Small intestine (tissue), 7 donors: Measurements from ENCODE around the gene HDAC4. TPM values are rescaled to one million over a fixed set of nuclear protein-coding genes. Genes with fewer than 3 reads are reported as not detected.
A peak's percentile ranks its signal among the peaks of the same experiment; 100 is the strongest.

Experiments used
- DNase-seq, 2 donors: peaks; one replicate each; pipeline versions ENCODE4 v3.0.0 to v3.0.0-alpha.2; 2013
- FAIRE-seq: peaks from 2 replicates; lab custom pipeline; 2012; peaks lifted over from hg19 to GRCh38; lab: Jason Lieb, UNC
- H3K27ac ChIP-seq, 3 donors: one replicate each; pipeline ENCODE4 v1.5.1; 2013; ENCODE audit warnings: low read length in 2 of 3, mild to moderate bottlenecking in 2 of 3, control low read depth in 1 of 3, inconsistent platforms in 1 of 3, low read depth in 1 of 3, moderate library complexity in 1 of 3
- H3K27me3 ChIP-seq, 3 donors: one replicate each; pipeline ENCODE4 v1.6.1; 2013; ENCODE audit warnings: low read length in 3 of 3, inconsistent platforms in 1 of 3; ENCODE audit not compliant: control insufficient read depth in 3 of 3, insufficient read depth in 3 of 3
- H3K36me3 ChIP-seq, 3 donors: one replicate each; pipeline ENCODE4 v1.6.1; 2013; ENCODE audit warnings: low read length in 3 of 3, inconsistent platforms in 1 of 3, low read depth in 1 of 3, mild to moderate bottlenecking in 1 of 3, moderate library complexity in 1 of 3; ENCODE audit not compliant: control insufficient read depth in 3 of 3, insufficient read depth in 2 of 3
- H3K4me1 ChIP-seq, 3 donors: one replicate each; pipeline ENCODE4 v1.6.1; 2013; ENCODE audit warnings: low read length in 2 of 3, inconsistent platforms in 1 of 3, low read depth in 1 of 3, mild to moderate bottlenecking in 1 of 3, moderate library complexity in 1 of 3; ENCODE audit not compliant: control insufficient read depth in 3 of 3, insufficient read depth in 2 of 3
- H3K4me3 ChIP-seq, 3 donors: one replicate each; pipeline ENCODE4 v1.5.1; 2013; ENCODE audit warnings: low read length in 3 of 3, control low read depth in 1 of 3, inconsistent platforms in 1 of 3, low read depth in 1 of 3, mild to moderate bottlenecking in 1 of 3, moderate library complexity in 1 of 3
- H3K9me3 ChIP-seq, 2 donors: one replicate each; pipeline ENCODE4 v1.6.1; 2013; ENCODE audit warnings: low read depth in 1 of 2, low read length in 1 of 2; ENCODE audit not compliant: control insufficient read depth in 2 of 2, insufficient read depth in 1 of 2
- WGBS, 3 donors: extraction: QIAGEN DNeasy Blood & Tissue Kit; methylation state at CpG; one replicate each; pipeline ENCODE4 v1.1.7; 2013; 5-methylcytosine and 5-hydroxymethylcytosine counted together
- polyA plus RNA-seq, 4 donors: library from polyadenylated mRNA; stranded (reverse) in 3 of 4; unstranded in 1 of 4; fragments of 200-250 nt in 3 of 4; fragments of 120-200 nt in 1 of 4; gene quantifications; one replicate each; pipeline versions ENCODE4 v1.2.1 to v1.2.3, GENCODE V29; 2013
- donor health status: healthy with polysubstance abuse.
- donor health status: control.
- donor health status: control.
- donor health status: Bipolar disorder and iron deficiency.
- donor health status: healthy.

The HDAC4 gene
- polyA plus RNA-seq, 4 donors: 3.1 to 11.3 (median 5.9) TPM

DNA sequence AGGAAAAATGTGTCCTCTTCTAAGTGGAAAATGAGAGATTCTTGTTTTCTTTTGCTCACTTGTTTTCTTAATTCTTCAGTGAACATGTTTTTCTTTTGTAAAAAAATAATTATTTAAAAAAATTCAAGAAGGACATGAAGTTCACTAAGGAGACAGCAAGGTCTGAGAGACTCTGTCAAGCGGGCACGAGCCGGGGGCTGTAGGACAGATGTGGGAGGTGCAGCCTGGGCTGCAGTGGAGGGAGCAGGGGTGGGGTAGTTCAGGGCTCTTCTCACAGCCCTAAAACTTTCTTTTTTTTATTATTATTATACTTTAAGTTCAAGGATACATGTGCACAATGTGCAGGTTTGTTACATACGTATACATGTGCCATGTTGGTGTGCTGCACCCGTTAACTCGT, 4.3 kb upstream of the HDAC4 start:
- 80 to 97% (median 89%) methylated on average over 6 of the region's 6 CpGs for WGBS, 3 donors
- Histone ChIP-seq H3K4me3 (no peak overlapping the region), H3K36me3 (no peaks in the 10 kb centered on the region), H3K4me1 (no peaks in the 10 kb centered on the region), H3K27me3 (no peaks in the 10 kb centered on the region), H3K27ac (no peak overlapping the region), H3K9me3 (no peaks in the 10 kb centered on the region)
- FAIRE-seq (no peak), DNase-seq (no peak)

- Histone ChIP-seq H3K36me3 (no peaks in the 10 kb centered on the region), H3K9me3 (no peaks in the 10 kb centered on the region), H3K27me3 (no peaks in the 10 kb centered on the region), H3K27ac (no peak overlapping the region), H3K4me3 (no peak overlapping the region), H3K4me1 (peaks cover 0 to 3% (median 0%) of the 10 kb centered on the region in 3 donors)
- no peak for FAIRE-seq
- DNase-seq: no peak
- WGBS, 3 donors: 95 to 97% (median 96%) methylated on average over 11 of the region's 11 CpGs
These were observed 1.8 kb upstream of the HDAC4 start for GRCh38 chr2:239402666-239403065.

DNA sequence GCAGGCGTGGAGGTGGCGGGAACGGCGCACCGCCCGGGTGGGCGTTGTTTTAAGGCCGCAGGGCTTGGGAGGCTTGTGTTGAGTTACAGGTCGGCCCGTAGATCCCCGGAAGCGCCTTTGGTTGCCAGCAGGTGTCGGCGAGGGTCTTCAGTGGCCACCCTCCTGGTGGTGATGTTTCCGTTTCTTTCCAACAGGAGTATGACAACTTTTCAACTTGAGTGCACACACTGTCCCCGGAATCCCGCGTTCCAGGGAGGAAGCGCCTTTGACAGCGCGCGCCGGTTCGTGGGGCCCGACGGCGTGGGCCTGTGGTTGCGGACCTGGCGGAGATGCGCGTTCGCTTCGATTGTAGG, 1.0 kb upstream of the HDAC4 start:
- DNase-seq (no peak), FAIRE-seq (no peak)
- Histone ChIP-seq H3K36me3 (peaks cover 0 to 6% (median 0%) of the 10 kb centered on the region in 3 donors), H3K4me3 (peak overlapping the region; percentile 58 to 60 (median 58)), H3K9me3 (no peaks in the 10 kb centered on the region), H3K27me3 (no peaks in the 10 kb centered on the region), H3K27ac (peak overlapping the region; percentile 89 to 100 (median 99)), H3K4me1 (peaks cover 0 to 3% (median 0%) of the 10 kb centered on the region in 3 donors)
- WGBS, 3 donors: 0 to 1% (median 1%) methylated on average over 27 to 33 of the region's 33 CpGs

DNA sequence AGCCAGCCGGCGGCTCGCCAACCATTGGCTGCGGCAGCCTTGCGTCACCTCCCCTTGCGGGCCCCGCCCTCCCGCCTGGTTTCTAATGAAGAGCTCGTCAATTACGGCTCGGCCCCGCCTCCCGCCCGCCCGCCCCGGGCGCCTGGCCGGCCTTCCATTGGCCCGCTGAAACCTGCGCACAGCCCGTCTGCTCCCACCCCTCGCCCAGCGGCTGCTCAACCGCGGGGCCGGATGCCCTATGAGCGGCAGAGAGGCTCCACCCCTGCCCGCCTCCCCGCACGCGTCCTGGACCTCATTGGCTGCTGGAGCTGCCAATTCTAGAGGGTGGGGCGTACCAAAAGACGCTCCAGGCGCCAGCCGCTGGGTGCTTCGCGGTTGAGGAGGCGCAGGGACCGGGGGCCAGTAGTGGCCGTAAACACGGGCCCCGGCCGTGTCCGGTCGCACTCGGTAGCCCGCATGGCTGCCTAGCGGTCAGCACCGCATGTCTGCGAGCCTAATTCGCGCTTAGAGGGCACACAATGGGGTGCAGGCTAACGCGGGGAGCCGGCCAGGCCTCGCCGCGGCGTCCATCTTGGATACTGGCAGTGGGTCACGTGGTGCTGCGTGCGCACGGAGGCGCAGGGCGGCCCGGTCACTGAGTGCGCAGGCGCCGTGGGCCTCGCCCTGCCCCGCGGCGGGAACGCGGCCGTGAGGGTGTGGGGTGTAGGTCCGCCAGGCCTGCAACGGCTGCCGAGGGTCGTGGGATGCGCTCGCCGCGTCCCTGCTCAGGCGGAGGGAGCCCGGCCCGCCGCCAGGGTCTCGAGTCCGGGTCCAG, 454 bp upstream of the HDAC4 start:
- no peaks in the 10 kb centered on the region for H3K9me3 ChIP-seq
- peaks cover 0 to 3% (median 0%) of the 10 kb centered on the region in 3 donors for H3K4me1 ChIP-seq
- H3K4me3 ChIP-seq: peak overlapping the region; percentile 58 to 82 (median 79)
- H3K36me3 ChIP-seq: peaks cover 0 to 6% (median 0%) of the 10 kb centered on the region in 3 donors
- DNase-seq: peak; percentile 99 to 100
- 0% methylated on average over 54 to 90 of the region's 90 CpGs for WGBS, 3 donors
- H3K27me3 ChIP-seq: no peaks in the 10 kb centered on the region
- FAIRE-seq: no peak
- peak overlapping the region; percentile 89 to 100 (median 99) for H3K27ac ChIP-seq

GRCh38 chr2:239399921-239400595, 762 bp downstream of the HDAC4 start:
- DNase-seq (peak; percentile 59 to 67), FAIRE-seq (no peak)
- no peaks in the 10 kb centered on the region for H3K27me3 ChIP-seq
- H3K4me3 ChIP-seq: peak overlapping the region; percentile 40 to 82 (median 79)
- H3K4me1 ChIP-seq: peaks cover 0 to 3% (median 0%) of the 10 kb centered on the region in 3 donors
- H3K36me3 ChIP-seq: peaks cover 0 to 8% (median 2%) of the 10 kb centered on the region in 3 donors
- H3K9me3 ChIP-seq: no peaks in the 10 kb centered on the region
- peak overlapping the region; percentile 46 to 69 (median 50) for H3K27ac ChIP-seq
- WGBS, 3 donors: 0 to 1% (median 1%) methylated on average over 55 to 87 of the region's 87 CpGs

DNA sequence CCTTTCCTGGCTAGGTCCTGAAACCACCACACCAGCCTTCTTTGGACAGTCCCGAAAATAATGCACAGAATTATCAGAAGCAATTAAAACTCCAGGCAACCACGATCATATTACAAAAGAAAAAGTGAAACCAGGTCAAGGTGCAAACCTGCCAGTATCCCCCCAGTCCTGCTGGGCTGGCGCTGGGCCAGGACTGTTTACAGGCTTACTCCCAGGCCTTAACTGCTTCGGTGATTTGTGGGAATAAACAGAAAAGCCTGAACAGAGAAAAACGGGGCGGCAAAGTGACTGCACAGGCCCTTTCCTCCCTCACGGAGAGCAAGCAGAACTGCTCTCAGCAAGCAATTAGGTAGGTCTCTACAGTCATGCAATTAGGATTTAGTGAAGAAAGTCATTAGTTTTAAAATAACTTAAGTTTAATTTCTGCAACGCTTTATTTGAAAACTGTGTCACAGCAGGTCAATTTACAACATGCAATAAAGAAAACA, 1.3 kb downstream of the HDAC4 start:
- H3K4me3 ChIP-seq: peak overlapping the region; percentile 18 to 79 (median 40)
- 0 to 10% (median 1%) methylated on average over 8 of the region's 8 CpGs for WGBS, 3 donors
- H3K27me3 ChIP-seq: no peaks in the 10 kb centered on the region
- no peaks in the 10 kb centered on the region for H3K9me3 ChIP-seq
- H3K4me1 ChIP-seq: peaks cover 0 to 3% (median 0%) of the 10 kb centered on the region in 3 donors
- FAIRE-seq (no peak), DNase-seq (peak; percentile 80 to 85)
- H3K36me3 ChIP-seq: peaks cover 0 to 10% (median 2%) of the 10 kb centered on the region in 3 donors
- H3K27ac ChIP-seq: peak overlapping the region in 2 of 3 donors; percentile 46 to 78

DNA sequence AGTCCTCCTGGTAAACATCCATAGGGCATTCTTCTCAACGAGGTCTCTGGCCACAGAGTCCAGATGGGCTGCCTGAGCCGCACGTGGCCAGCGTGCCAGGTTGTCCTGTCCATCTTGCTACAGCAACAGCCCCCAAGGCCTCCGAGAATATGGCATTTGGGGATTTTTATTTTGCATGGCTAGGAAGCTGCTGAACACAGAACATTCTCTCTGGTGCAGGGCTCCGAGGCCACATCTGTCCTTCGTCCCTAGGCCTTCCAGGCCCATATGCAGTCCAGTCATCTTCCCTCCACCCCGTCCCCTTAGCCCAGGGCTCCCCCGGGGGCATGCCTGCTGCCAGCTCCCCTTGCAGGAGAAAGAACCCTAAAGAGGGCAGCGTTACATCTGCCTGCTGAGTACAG, 2.3 kb downstream of the HDAC4 start:
- no peak overlapping the region for H3K27ac ChIP-seq
- 76 to 81% (median 79%) methylated on average over 10 of the region's 10 CpGs for WGBS, 3 donors
- no peaks in the 10 kb centered on the region for H3K27me3 ChIP-seq
- H3K4me1 ChIP-seq: peaks cover 0 to 5% (median 3%) of the 10 kb centered on the region in 3 donors
- peaks cover 0 to 10% (median 2%) of the 10 kb centered on the region in 3 donors for H3K36me3 ChIP-seq
- no peak overlapping the region for H3K4me3 ChIP-seq
- no peaks in the 10 kb centered on the region for H3K9me3 ChIP-seq
- no peak for FAIRE-seq
- DNase-seq: no peak

DNA sequence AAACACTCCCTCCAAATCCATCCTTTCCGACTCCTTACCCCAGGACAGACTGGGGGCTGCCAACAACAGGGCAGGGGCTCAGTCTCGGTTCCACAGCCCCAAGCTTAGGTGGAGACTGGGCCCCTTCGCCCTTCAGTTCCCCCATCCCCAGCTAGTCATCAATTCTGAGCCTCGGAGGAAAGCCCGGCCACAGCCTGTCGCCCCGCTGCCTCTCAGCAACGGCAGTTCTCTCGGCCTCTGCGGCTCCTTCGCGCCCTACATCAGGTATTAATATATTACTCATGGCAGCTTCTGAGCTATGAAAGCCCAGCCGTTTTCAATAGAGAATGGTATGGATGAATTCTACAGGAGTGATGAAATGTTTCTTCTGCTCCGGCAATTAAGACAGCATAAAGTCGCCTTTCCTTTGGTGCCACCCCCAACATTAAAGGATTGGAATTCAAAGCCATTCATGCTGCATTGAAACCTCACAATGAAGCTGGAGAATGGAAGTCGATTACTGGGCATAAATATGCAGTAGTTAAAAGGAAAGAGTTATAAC, 2.8 kb downstream of the HDAC4 start:
- Histone ChIP-seq H3K4me1 (peaks cover 0 to 10% (median 3%) of the 10 kb centered on the region in 3 donors), H3K27me3 (no peaks in the 10 kb centered on the region), H3K36me3 (peaks cover 0 to 10% (median 2%) of the 10 kb centered on the region in 3 donors), H3K9me3 (no peaks in the 10 kb centered on the region), H3K4me3 (no peak overlapping the region), H3K27ac (no peak overlapping the region)
- DNase-seq (no peak), FAIRE-seq (no peak)
- WGBS, 3 donors: 87 to 92% (median 89%) methylated on average over 16 of the region's 16 CpGs
